Psoas muscle (tissue), 8 donors: ENCODE data around the gene TTBK2. TPM values are rescaled to one million over a fixed set of nuclear protein-coding genes. Genes with fewer than 3 reads are reported as not detected.

Source experiments
- ATAC-seq, 4 donors: fragments of 200-7000 bp; cut with Tn5 transposase; one replicate each; pipeline ENCODE4 v1.9.1; 2020; ENCODE audit warnings: moderate library complexity in 3 of 4, mild to moderate bottlenecking in 2 of 4
- DNase-seq, 2 donors: peaks; one replicate each; pipeline ENCODE4 v3.0.0-alpha.2; 2020
- H3K27ac ChIP-seq: fragments of 200-600 bp; one replicate; pipeline ENCODE4 v1.8.0; 2022
- H3K27me3 ChIP-seq, 3 donors: fragments of 200-600 bp in 1 of 3; one replicate each; pipeline versions ENCODE4 v1.6.1 to v1.8.0; 2013 to 2022; ENCODE audit warnings: low read length in 2 of 3, mild to moderate bottlenecking in 2 of 3, moderate library complexity in 1 of 3; ENCODE audit not compliant: insufficient read depth in 3 of 3
- H3K36me3 ChIP-seq, 2 donors: fragments of 200-600 bp in 1 of 2; one replicate each; pipeline versions ENCODE4 v1.6.1 to v1.8.0; 2013 to 2022; ENCODE audit warnings: low read depth in 1 of 2, mild to moderate bottlenecking in 1 of 2, moderate library complexity in 1 of 2; ENCODE audit not compliant: insufficient read depth in 1 of 2
- H3K4me1 ChIP-seq: fragments of 200-600 bp; one replicate; pipeline ENCODE4 v1.8.0; 2022
- H3K4me3 ChIP-seq: fragments of 200-600 bp; one replicate; pipeline ENCODE4 v1.8.0; 2022; ENCODE audit warnings: mild to moderate bottlenecking
- H3K9me3 ChIP-seq: fragments of 200-600 bp; one replicate; pipeline ENCODE4 v1.8.0; 2022
- WGBS, 3 donors: extraction: QIAGEN DNeasy Blood & Tissue Kit; methylation state at CpG; one replicate each; pipeline versions ENCODE4 v1.1.6 to v1.1.7; 2013; 5-methylcytosine and 5-hydroxymethylcytosine counted together
- intact Hi-C, 2 donors: fragments of 100-400 bp; cut with DNase I; formaldehyde crosslinking; loops; one replicate each; pipeline versions ENCODE4 v1.11.0 to v1.14.2; 2022
- polyA plus RNA-seq, 3 donors: library from polyadenylated mRNA; stranded (reverse); fragments of 200-250 nt; gene quantifications; one replicate each; pipeline ENCODE4 v1.2.3, GENCODE V29; 2013
- total RNA-seq, 4 donors: library from RNA; stranded (reverse); fragmentation: NEBNext Ultra II Directional in 2 of 4; extraction: Animal tissue kit (Norgen Biotek cat#: 25700) in 2 of 4; gene quantifications; one replicate each; pipeline versions ENCODE4 v1.2.1 to v1.2.4, GENCODE V29; 2021 to 2023
- TF ChIP-seq, protein P1 (sequence below): fragments of 200-600 bp; IDR thresholded peaks from one replicate; pipeline ENCODE4 v1.8.0; 2022; ENCODE audit warnings: antibody characterized with exemption
- donor health status: healthy with polysubstance abuse.
- donor health status: DM: no; HTN: no; CAD: no; lungs with moderate emphysema.
- donor health status: Bipolar disorder and iron deficiency.
- donor health status: healthy.
- donor health status: DM: yes; HTN: yes; CAD: no.
- donor health status: DM: no; HTN: no; CAD: no.
- donor health status: DM: no; HTN: no; CAD: no.
- donor health status: DM: yes; HTN: yes; CAD: no.

The TTBK2 gene
- total and polyA plus RNA-seq, 7 donors: 1.4 to 23.0 (median 15.8) TPM

DNA sequence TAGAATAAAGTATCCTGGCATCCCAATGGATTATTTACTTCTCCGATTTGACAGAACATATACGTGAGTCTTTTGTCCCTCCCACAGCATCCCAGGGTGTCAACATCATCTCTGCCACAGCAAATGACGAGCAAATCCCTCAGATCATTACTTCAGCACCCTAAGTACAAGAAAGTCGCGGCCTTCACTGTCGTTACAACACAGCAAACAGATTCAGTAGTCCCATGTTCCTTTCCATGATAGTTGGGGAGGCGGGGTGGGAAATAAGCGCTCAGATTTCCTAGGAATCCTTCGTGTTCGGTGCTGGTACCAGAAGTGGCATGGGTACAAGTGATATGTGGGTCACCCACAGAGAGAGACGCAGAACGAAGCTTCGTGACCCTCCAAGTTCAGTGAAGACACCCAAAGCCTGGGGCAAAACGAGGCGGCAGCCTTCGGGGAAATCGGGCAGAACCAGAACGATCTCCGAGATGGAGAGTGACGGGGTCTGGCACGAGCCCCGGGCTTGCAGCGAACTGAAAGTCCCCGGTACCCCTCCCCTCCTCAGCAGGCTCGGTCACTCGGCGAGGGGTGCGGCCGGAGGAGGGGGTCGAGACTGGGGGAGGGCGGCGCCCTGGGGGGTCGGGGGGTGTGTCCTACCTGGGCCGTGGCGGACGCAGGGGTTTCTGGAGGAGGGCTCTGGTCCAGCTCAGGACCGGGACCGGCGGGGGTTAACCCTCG, 619 bp downstream of the TTBK2 start:
- intact Hi-C loops: loop anchor here (5.0 to 10.0 kb wide), 2 partner anchors 63 to 185 kb away; partner anchors contain the start of gene CDAN1 (in 2 of the 2)
- no peak for DNase-seq
- ATAC-seq: peak in 1 of 4 donors; percentile 23
- Histone ChIP-seq H3K36me3 (no peaks in the 10 kb centered on the region), H3K27ac (peak overlapping the region; percentile 78), H3K9me3 (no peaks in the 10 kb centered on the region), H3K4me1 (peaks cover 18% of the 10 kb centered on the region), H3K4me3 (peak overlapping the region; percentile 76), H3K27me3 (no peaks in the 10 kb centered on the region)
- 0 to 1% (median 0%) methylated on average over 28 to 40 of the region's 40 CpGs for WGBS, 3 donors
- TF ChIP-seq, protein P1, sequence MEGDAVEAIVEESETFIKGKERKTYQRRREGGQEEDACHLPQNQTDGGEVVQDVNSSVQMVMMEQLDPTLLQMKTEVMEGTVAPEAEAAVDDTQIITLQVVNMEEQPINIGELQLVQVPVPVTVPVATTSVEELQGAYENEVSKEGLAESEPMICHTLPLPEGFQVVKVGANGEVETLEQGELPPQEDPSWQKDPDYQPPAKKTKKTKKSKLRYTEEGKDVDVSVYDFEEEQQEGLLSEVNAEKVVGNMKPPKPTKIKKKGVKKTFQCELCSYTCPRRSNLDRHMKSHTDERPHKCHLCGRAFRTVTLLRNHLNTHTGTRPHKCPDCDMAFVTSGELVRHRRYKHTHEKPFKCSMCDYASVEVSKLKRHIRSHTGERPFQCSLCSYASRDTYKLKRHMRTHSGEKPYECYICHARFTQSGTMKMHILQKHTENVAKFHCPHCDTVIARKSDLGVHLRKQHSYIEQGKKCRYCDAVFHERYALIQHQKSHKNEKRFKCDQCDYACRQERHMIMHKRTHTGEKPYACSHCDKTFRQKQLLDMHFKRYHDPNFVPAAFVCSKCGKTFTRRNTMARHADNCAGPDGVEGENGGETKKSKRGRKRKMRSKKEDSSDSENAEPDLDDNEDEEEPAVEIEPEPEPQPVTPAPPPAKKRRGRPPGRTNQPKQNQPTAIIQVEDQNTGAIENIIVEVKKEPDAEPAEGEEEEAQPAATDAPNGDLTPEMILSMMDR: no peak

DNA sequence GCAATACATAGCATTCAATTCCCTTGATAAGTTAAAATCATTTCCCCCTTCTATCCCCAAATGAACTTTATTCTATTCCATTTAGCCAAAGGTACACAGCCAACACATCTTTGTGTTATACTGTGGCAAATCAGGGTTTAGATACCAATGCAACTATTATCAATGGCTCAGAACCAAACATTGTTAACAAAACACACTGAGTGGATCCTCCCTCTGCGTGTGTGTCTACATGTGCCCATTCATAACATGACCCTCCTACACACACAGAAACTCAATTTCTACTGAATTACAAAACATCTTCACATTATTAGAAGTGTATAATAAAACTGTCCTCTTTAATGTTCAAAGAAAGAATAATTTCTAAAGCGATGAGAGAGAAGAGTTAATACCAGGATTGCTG, 1.3 kb downstream of the TTBK2 start:
- WGBS, 3 donors: 39 to 52% (median 50%) methylated on average over 2 of the region's 2 CpGs
- H3K27ac ChIP-seq: peak overlapping the region; percentile 78
- no peaks in the 10 kb centered on the region for H3K9me3 ChIP-seq
- H3K4me1 ChIP-seq: peaks cover 24% of the 10 kb centered on the region
- TF ChIP-seq, protein P1: no peak
- H3K4me3 ChIP-seq: peak overlapping the region; percentile 76
- no peaks in the 10 kb centered on the region for H3K27me3 ChIP-seq
- DNase-seq (no peak), ATAC-seq (no peak)
- intact Hi-C loops: loop anchor here in 1 of 2 donors (5.0 kb wide), 1 partner anchor 62 kb away; no protein-coding TSS in a partner anchor
- H3K36me3 ChIP-seq: no peaks in the 10 kb centered on the region

DNA sequence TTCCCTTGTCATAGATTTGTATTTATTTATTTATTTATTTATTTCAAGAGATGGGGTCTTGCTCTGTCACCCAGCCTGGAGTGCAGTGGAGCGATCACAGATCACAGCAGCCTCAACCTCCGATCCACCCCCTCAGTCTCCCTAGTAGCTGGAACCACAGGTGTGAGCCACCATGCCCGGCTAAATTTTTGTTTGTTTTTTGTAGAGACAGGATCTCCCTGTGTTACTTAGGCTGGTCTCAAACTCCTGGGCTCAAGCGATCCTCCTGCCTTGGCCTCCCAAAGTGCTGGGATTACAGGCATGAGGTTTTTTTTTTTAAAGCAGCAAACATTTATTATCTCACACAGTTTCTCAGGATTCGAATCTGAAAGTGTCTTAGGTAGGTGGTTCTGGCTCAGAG, 2.5 kb downstream of the TTBK2 start:
- H3K4me1 ChIP-seq: peaks cover 25% of the 10 kb centered on the region
- intact Hi-C loops: loop anchor here in 1 of 2 donors (5.0 kb wide), 1 partner anchor 61 kb away; no protein-coding TSS in a partner anchor
- TF ChIP-seq, protein P1: no peak
- no peak overlapping the region for H3K27ac ChIP-seq
- H3K27me3 ChIP-seq: no peaks in the 10 kb centered on the region
- 89 to 93% (median 92%) methylated on average over 5 of the region's 5 CpGs for WGBS, 3 donors
- ATAC-seq: no peak
- H3K36me3 ChIP-seq: no peaks in the 10 kb centered on the region
- H3K4me3 ChIP-seq: no peak overlapping the region
- no peak for DNase-seq
- no peaks in the 10 kb centered on the region for H3K9me3 ChIP-seq

DNA sequence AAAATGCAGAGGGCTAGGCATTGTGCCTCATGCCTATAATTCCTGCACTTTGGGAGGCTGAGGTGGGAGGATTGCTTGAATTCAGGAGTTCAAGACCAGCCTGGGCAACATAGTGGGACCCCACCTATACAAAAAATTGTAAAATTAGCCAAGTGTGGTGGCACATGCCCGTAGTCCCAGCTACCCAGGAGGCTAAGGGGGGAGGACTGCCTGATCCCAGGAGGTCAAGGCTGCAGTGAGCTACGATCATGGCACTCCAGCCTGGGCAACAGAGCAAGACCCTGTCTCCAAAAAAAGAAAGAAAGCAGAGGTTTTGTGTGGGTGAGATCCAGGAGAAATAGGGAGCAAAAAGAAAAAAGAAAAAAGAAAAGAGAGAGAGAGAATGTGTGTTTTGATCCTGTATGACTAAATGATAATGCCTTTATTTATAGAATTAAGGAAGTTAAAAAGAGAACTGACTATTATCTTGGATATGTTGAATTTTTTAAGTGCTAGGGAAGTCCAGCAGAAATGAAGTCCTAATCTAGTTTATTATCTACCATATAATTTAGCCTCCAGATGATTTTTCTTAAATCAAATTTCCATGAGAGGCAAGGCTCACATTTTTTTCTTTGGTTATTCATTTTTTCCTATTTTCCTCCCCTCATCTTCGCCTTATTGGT, 4.8 kb downstream of the TTBK2 start:
- WGBS, 3 donors: 95 to 99% (median 96%) methylated on average over 3 of the region's 3 CpGs
- no peaks in the 10 kb centered on the region for H3K27me3 ChIP-seq
- intact Hi-C loops: loop anchor here in 1 of 2 donors (5.0 kb wide), 1 partner anchor 58 kb away; no protein-coding TSS in a partner anchor
- peaks cover 31% of the 10 kb centered on the region for H3K4me1 ChIP-seq
- H3K27ac ChIP-seq: no peak overlapping the region
- no peak for ATAC-seq
- H3K36me3 ChIP-seq: no peaks in the 10 kb centered on the region
- TF ChIP-seq, protein P1: no peak
- no peaks in the 10 kb centered on the region for H3K9me3 ChIP-seq
- DNase-seq: no peak
- H3K4me3 ChIP-seq: no peak overlapping the region
